ENCODE measurements around the gene LRRFIP1. TPM values are rescaled to one million over a fixed set of nuclear protein-coding genes. Genes with fewer than 3 reads are reported as not detected.
"Not testable (repeated sequence)": the region's sequence is repeated elsewhere in the genome, so short reads cannot be mapped to it uniquely, and the experiment has no call there.

The LRRFIP1 gene
- total RNA-seq, 1 donor from 2014 or later, result 150 TPM

DNA sequence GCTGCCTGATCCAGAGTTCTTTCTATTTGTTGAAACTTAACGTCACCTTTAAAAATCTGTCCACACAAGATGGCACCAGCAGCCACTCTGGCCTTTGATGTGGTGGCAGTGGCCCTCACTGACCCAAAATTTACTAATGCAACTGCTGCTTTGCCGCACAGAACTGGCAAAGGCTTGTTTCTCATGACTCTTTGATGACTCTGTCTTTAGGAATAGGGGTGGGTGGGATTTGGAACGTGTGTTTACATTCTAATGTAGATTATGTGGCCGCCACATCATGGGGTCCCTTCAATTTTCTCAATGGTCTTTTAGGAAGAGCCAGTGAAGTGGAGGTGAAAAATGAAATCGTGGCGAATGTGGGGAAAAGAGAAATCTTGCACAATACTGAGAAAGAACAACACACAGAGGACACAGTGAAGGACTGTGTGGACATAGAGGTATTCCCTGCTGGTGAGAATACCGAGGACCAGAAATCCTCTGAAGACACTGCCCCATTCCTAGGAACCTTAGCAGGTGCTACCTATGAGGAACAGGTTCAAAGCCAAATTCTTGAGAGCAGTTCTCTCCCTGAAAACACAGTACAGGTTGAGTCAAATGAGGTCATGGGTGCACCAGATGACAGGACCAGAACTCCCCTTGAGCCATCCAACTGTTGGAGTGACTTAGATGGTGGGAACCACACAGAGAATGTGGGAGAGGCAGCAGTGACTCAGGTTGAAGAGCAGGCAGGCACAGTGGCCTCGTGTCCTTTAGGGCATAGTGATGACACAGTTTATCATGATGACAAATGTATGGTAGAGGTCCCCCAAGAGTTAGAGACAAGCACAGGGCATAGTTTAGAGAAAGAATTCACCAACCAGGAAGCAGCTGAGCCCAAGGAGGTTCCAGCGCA, 135.2 kb downstream of the LRRFIP1 start:
- not testable (repeated sequence) for DNase-seq (ENCODE audit: extremely low read depth, low read depth, low spot score)

DNA sequence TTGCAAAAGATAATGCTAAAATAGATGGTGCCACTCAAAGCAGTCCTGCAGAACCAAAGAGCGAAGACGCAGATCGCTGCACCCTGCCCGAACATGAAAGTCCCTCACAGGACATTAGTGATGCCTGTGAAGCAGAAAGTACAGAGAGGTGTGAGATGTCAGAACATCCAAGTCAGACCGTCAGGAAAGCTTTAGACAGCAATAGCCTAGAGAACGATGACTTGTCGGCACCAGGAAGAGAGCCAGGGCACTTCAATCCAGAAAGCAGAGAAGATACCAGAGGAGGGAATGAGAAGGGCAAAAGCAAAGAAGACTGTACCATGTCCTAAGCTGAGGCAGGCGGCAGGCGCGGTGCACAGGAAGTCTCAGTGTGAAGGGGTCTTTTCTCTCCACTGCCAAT, 136.4 kb downstream of the LRRFIP1 start:
- DNase-seq (ENCODE audit: extremely low read depth, low read depth, low spot score), result no peak

GRCh38 chr2:237765122-237765521, 137.7 kb downstream of the LRRFIP1 start:
- not testable (repeated sequence) for DNase-seq (ENCODE audit: extremely low read depth, low read depth, low spot score)

GRCh38 chr2:237765875-237766274, 138.5 kb downstream of the LRRFIP1 start:
- no peak for DNase-seq (ENCODE audit: extremely low read depth, low read depth, low spot score)

GRCh38 chr2:237766340-237766739, 139.0 kb downstream of the LRRFIP1 start:
- no peak for DNase-seq (ENCODE audit: extremely low read depth, low read depth, low spot score)

GRCh38 chr2:237772513-237772912, 145.1 kb downstream of the LRRFIP1 start:
- DNase-seq (ENCODE audit: extremely low read depth, low read depth, low spot score), result no peak

GRCh38 chr2:237773826-237774225, 146.4 kb downstream of the LRRFIP1 start:
- no peak for DNase-seq (ENCODE audit: extremely low read depth, low read depth, low spot score)

- peak; percentile 31 for DNase-seq (ENCODE audit: extremely low read depth, low read depth, low spot score)
Observed at GRCh38 chr2:237774811-237775553, 147.6 kb downstream of the LRRFIP1 start.

- no peak for DNase-seq (ENCODE audit: extremely low read depth, low read depth, low spot score)
Observed at GRCh38 chr2:237779521-237779920, 152.1 kb downstream of the LRRFIP1 start.

- DNase-seq (ENCODE audit: extremely low read depth, low read depth, low spot score), result no peak
Observed at GRCh38 chr2:237782181-237782580, 154.8 kb downstream of the LRRFIP1 start.

DNA sequence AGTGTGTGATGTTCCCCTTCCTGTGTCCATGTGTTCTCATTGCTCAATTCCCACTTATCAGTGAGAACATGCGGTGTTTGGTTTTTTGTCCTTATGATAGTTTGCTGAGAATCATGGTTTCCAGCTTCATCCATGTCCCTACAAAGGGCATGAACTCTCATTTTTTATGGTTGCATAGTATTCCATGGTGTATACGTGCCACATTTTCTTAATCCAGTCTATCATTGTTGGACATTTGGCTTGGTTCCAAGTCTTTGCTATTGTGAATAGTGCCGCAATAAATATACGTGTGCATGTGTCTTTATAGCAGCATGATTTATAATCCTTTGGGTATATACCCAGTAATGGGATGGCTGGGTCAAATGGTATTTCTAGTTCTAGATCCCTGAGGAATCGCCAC, 156.3 kb downstream of the LRRFIP1 start:
- DNase-seq (ENCODE audit: extremely low read depth, low read depth, low spot score), result not testable (repeated sequence)

- no peak for DNase-seq (ENCODE audit: extremely low read depth, low read depth, low spot score)
Observed at GRCh38 chr2:237786936-237787335, 159.5 kb downstream of the LRRFIP1 start.

DNA sequence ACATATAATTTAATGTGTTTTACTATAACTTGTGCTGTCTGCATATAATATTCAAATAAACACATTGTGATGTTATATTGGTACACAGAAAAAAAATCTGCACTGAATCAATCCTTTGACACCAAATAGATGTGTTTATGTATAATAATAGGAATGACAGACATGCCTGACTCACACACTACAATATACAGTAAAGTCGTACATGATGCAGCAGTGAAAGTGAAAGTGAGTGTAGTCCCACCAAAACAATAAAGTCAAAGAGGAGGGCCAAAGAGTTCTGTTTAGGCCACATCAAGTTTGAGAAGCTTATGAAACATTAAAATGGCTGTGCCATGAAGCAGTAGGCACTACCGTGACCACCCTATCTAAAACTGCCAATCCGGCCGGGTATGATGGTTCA, 163.0 kb downstream of the LRRFIP1 start:
- DNase-seq (ENCODE audit: extremely low read depth, low read depth, low spot score), result no peak

DNA sequence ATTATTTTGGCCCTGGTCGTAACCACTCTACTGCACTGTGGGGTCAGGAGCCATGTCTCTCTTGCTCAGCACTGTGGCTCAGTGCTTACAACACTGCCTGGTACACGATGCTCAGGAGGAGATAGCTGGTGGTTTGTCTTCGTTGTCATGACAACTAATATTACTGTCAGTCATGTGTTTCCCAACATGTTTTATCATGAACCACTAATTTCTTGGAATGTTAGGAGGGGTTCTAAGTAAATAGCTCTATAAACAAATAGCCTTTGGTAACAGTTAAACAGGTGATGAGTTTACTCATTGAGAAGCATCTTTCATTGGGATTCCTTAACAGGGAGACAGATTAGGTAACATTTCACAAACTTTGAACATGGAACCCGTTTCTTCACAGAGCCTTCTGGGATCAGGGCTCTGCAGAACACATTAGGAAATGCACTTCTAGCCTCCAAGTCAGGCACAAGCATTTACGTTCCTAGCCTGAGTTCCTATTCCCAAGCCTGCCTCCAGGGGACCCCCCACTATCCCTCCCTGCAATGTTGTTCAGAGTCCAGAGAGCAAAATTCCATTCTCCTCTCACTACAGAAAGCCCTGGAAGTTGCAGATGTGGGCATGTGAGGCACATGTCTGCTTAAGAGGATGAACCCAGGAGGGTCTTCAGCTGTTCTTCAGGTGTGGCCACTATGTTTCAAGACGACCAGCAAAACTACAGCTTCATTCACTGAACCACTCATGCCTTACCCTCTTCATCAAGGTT, 164.8 kb downstream of the LRRFIP1 start:
- no peak for DNase-seq (ENCODE audit: extremely low read depth, low read depth, low spot score)

DNA sequence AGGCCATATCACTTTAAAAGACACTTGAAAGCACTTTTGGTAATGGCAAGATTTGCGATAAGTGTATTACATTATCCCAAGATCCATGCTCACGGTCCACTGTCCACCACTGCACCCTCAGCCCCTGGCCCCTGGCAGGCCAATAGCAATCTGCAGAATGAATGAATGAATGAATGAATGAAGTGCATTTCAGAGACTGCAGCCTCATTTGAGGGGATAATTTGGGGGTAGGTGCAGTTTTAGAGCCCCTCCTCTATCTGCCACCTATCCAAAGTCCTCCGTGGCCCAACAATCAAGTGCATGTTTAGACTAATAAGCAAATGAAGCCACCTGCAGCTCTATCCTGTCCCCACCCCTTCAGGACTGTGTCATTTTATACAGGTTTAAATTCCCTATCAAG, 169.9 kb downstream of the LRRFIP1 start:
- DNase-seq (ENCODE audit: extremely low read depth, low read depth, low spot score), result no peak

- no peak for DNase-seq (ENCODE audit: extremely low read depth, low read depth, low spot score)
Observed at GRCh38 chr2:237798236-237799059, 171.1 kb downstream of the LRRFIP1 start, which contains the start of gene RBM44. TSS of gene RBM44 (plus strand) at chr2:237798779. CDS start at chr2:237813610, 14,831 bp downstream.

DNA sequence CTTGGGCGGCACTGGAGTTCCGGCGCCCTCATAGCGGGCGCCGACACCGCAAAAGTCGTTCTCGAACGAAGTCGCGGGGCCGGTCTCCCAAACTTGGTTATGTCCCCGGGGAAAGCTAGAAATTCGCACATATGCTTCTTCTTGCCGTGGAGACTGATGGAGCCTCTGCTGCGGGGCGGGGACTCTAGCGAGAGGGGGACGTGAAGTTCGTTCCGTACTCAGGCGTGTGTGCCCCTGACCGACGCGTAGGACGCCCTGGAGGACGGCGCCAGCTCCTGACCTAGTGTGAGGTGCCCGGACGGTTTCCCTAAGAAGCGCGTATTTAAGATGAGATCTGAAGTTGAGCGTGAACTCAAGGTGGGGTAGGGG, 171.7 kb downstream of the LRRFIP1 start:
- no peak for DNase-seq (ENCODE audit: extremely low read depth, low read depth, low spot score)

DNA sequence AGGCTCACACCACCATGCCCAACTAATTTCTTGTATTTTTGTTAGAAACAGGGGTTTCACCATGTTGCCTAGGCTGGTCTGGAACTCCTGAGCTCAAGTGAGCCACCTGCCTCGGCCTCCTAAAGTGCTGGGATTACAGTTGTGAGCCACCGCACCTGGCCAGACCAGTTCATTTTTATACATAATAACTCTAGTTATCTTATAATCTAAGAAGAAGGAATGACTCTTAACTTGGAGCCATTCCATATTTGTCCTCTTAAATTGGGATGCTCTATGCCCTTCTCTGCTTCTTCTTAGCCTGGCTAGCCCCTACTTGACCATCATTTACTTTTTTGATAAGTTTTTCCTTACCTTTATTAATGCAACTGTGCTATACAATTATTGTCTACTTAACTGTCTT, 174.1 kb downstream of the LRRFIP1 start:
- DNase-seq (ENCODE audit: extremely low read depth, low read depth, low spot score), result no peak

GRCh38 chr2:237806334-237806733, 178.9 kb downstream of the LRRFIP1 start:
- no peak for DNase-seq (ENCODE audit: extremely low read depth, low read depth, low spot score)

- DNase-seq (ENCODE audit: extremely low read depth, low read depth, low spot score), result no peak
Observed at GRCh38 chr2:237815637-237816036, 188.2 kb downstream of the LRRFIP1 start.
